PC-3 (cell line): ENCODE data around the gene DENND10. TPM values are rescaled to one million over a fixed set of nuclear protein-coding genes. Genes with fewer than 3 reads are reported as not detected.

Experiments used
- ATAC-seq: fragments of 200-7000 bp; cut with Tn5 transposase; 2 replicates; pipeline ENCODE4 v1.9.1; 2020; ENCODE audit warnings: mild to moderate bottlenecking, moderate library complexity
- BruUV-seq: library from RNA; stranded (reverse); fragments of 400-500 nt; replicated peaks from 2 replicates; lab custom pipeline; 2021; lab: Mats Ljungman, UMichigan
- CTCF ChIA-PET: fragments of 300-600 bp; sonication (Branson Sonifier 250); formaldehyde crosslinking; loops from one replicate; lab custom pipeline; 2022; ENCODE audit warnings: antibody characterized with exemption; lab: Charles Lee
- POLR2A ChIA-PET: fragments of 300-600 bp; sonication (Branson Sonifier 250); formaldehyde crosslinking; loops from one replicate; lab custom pipeline; 2022; ENCODE audit warnings: antibody characterized with exemption; ENCODE audit not compliant: unreplicated experiment; lab: Charles Lee
- DNase-seq: peaks from one replicate; pipeline ENCODE4 v3.0.0-alpha.2; 2015
- H2AFZ ChIP-seq: fragments of 300-600 bp; sonication (generic); 2 replicates; pipeline ENCODE4 v1.6.0; 2016; ENCODE audit warnings: antibody characterized with exemption, low read length
- H3F3A ChIP-seq: fragments of 300-600 bp; sonication (generic); one replicate; pipeline ENCODE4 v1.6.0; 2017; ENCODE audit warnings: antibody characterized with exemption, low read length, control low read depth, mild to moderate bottlenecking; ENCODE audit not compliant: unreplicated experiment
- H3K27ac ChIP-seq: fragments of 300-600 bp; sonication (generic); 2 replicates; pipeline ENCODE4 v1.5.1; 2016; ENCODE audit warnings: mild to moderate bottlenecking, low read length
- H3K27me3 ChIP-seq: fragments of 300-600 bp; sonication (generic); 2 replicates; pipeline ENCODE4 v1.6.1; 2016; ENCODE audit warnings: low read length, mixed read lengths
- H3K36me3 ChIP-seq: fragments of 300-600 bp; sonication (generic); 2 replicates; pipeline ENCODE4 v1.6.1; 2016; ENCODE audit warnings: low read depth, mixed run types, low read length, mixed read lengths
- H3K4me1 ChIP-seq: fragments of 300-600 bp; sonication (generic); 2 replicates; pipeline ENCODE4 v1.5.1; 2016; ENCODE audit warnings: low read length; ENCODE audit not compliant: insufficient read depth
- H3K4me2 ChIP-seq: fragments of 300-600 bp; sonication (generic); 2 replicates; pipeline ENCODE4 v1.6.0; 2016; ENCODE audit warnings: low read length
- H3K4me3 ChIP-seq: fragments of 300-600 bp; sonication (generic); 2 replicates; pipeline ENCODE4 v1.5.1; 2016; ENCODE audit warnings: mild to moderate bottlenecking, low read length, mixed read lengths
- H3K79me2 ChIP-seq: fragments of 300-600 bp; sonication (generic); 2 replicates; pipeline ENCODE4 v1.6.1; 2017; ENCODE audit warnings: low read length, mixed read lengths
- H3K9ac ChIP-seq: fragments of 300-600 bp; sonication (generic); 2 replicates; pipeline ENCODE4 v1.6.0; 2016; ENCODE audit warnings: mild to moderate bottlenecking, low read length
- H3K9me2 ChIP-seq: fragments of 300-600 bp; sonication (generic); replicated peaks from 2 replicates; pipeline ENCODE4 v1.6.1; 2016; ENCODE audit warnings: mixed run types, low read length, mixed read lengths
- H3K9me3 ChIP-seq: fragments of 300-600 bp; sonication (generic); 2 replicates; pipeline ENCODE4 v1.6.1; 2016; ENCODE audit warnings: low read length, mixed read lengths
- H4K20me1 ChIP-seq: fragments of 300-600 bp; sonication (generic); 2 replicates; pipeline ENCODE4 v1.6.1; 2016; ENCODE audit warnings: low read length, mixed read lengths
- EZH2 ChIP-seq: fragments of 300-600 bp; sonication (generic); IDR thresholded peaks from one replicate; pipeline ENCODE4 v1.6.1; 2017; ENCODE audit warnings: antibody characterized with exemption, mild to moderate bottlenecking, low read length; ENCODE audit not compliant: unreplicated experiment
- EZH2phosphoT487 ChIP-seq: fragments of 300-600 bp; sonication (generic); IDR thresholded peaks from 2 replicates; pipeline ENCODE4 v1.6.1; 2018; ENCODE audit warnings: mild to moderate bottlenecking, antibody characterized with exemption, low read length, borderline replicate concordance
- intact Hi-C: fragments of 100-400 bp; cut with micrococcal nuclease; formaldehyde crosslinking; loops from 2 replicates; pipeline ENCODE4 v1.9.0; 2023
- total RNA-seq: library from RNA; depleted of rRNA; stranded (reverse); fragments of >200 nt; gene quantifications from 2 replicates; pipeline ENCODE4 v1.2.3, GENCODE V29; 2014
- TF ChIP-seq, protein P1 (sequence below): fragments of 300-600 bp; sonication (generic); conservative IDR thresholded peaks from 2 replicates; pipeline ENCODE4 v1.5.1; 2017; ENCODE audit warnings: antibody characterized with exemption, low read depth, mild to moderate bottlenecking, low read length

The DENND10 gene
- total RNA-seq, 1 experiment from 2014 or later, result 28.9 TPM

- no peaks in the 10 kb centered on the region for H3K9me3 ChIP-seq
- H3K27me3 ChIP-seq, result no peaks in the 10 kb centered on the region
- CTCF ChIA-PET, result no interaction called here
- H3K4me2 ChIP-seq, result peak within 1 kb of the TSS; percentile 99
- H3K9me2 ChIP-seq, result no peaks in the 10 kb centered on the region
- TF ChIP-seq EZH2, result no peak
- TF ChIP-seq EZH2phosphoT487, result no peak
- TF ChIP-seq, protein P1, sequence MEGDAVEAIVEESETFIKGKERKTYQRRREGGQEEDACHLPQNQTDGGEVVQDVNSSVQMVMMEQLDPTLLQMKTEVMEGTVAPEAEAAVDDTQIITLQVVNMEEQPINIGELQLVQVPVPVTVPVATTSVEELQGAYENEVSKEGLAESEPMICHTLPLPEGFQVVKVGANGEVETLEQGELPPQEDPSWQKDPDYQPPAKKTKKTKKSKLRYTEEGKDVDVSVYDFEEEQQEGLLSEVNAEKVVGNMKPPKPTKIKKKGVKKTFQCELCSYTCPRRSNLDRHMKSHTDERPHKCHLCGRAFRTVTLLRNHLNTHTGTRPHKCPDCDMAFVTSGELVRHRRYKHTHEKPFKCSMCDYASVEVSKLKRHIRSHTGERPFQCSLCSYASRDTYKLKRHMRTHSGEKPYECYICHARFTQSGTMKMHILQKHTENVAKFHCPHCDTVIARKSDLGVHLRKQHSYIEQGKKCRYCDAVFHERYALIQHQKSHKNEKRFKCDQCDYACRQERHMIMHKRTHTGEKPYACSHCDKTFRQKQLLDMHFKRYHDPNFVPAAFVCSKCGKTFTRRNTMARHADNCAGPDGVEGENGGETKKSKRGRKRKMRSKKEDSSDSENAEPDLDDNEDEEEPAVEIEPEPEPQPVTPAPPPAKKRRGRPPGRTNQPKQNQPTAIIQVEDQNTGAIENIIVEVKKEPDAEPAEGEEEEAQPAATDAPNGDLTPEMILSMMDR, result no peak
- no peaks in the 10 kb centered on the region for H4K20me1 ChIP-seq
- ATAC-seq (peak; percentile 88), DNase-seq (peak; percentile 56)
- H3K4me3 ChIP-seq, result peak within 1 kb of the TSS; percentile 88
- H3K36me3 ChIP-seq, result peaks cover 14% of the 10 kb centered on the region
- H3K9ac ChIP-seq, result peak within 1 kb of the TSS; percentile 95
- intact Hi-C loops, result no loop called here
- no TSS peak for BruUV-seq
- H2AFZ ChIP-seq, result peak within 1 kb of the TSS; percentile 96
- peak within 1 kb of the TSS; percentile 67 for H3K27ac ChIP-seq
- peaks cover 14% of the 10 kb centered on the region for H3K4me1 ChIP-seq
- POLR2A ChIA-PET, result no interaction called here
- H3F3A ChIP-seq, result peaks cover 5% of the 10 kb centered on the region
- H3K79me2 ChIP-seq, result peaks cover 13% of the 10 kb centered on the region
Measured at GRCh38 chr10:119165171-119166117, 61.5 kb downstream of the DENND10 start, which contains the start of gene SFXN4. Gene SFXN4 (minus strand): TSS chr10:119165714. CDS start chr10:119165647, 67 bp downstream.

DNA sequence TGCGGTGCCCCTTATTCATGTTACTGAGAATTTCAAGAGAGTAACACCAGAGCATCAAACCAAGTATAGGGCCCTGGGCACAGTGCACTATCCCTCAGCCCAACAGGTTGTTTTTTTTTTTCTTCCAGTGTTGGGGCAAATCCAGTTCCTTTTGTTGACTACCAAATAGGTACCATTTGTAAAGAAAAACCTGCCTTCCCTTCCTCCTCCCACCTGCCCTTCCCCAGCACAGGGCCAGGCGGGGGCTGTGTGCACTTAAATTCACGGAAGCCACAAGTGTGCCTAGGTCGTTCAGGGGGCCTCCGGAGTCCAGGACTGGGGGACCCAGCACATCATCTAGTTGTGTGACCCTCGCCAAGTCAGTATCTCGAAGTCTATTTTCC, 62.2 kb downstream of the DENND10 start:
- Histone ChIP-seq H3K4me3 (peak overlapping the region; percentile 88), H3K9me3 (no peaks in the 10 kb centered on the region), H3K4me2 (peak overlapping the region; percentile 99), H3K27me3 (no peaks in the 10 kb centered on the region), H3K9me2 (no peaks in the 10 kb centered on the region), H2AFZ (peak overlapping the region; percentile 96), H4K20me1 (no peaks in the 10 kb centered on the region), H3F3A (peaks cover 5% of the 10 kb centered on the region), H3K27ac (no peak overlapping the region), H3K36me3 (peaks cover 14% of the 10 kb centered on the region), H3K79me2 (peaks cover 13% of the 10 kb centered on the region), H3K9ac (peak overlapping the region; percentile 95), H3K4me1 (peaks cover 14% of the 10 kb centered on the region)
- ATAC-seq (no peak), DNase-seq (no peak)
- POLR2A ChIA-PET, result no interaction called here
- TF ChIP-seq, protein P1, result no peak
- TF ChIP-seq EZH2 (no peak), EZH2phosphoT487 (no peak)
- BruUV-seq, result no TSS peak
- CTCF ChIA-PET, result no interaction called here
- intact Hi-C loops, result no loop called here

DNA sequence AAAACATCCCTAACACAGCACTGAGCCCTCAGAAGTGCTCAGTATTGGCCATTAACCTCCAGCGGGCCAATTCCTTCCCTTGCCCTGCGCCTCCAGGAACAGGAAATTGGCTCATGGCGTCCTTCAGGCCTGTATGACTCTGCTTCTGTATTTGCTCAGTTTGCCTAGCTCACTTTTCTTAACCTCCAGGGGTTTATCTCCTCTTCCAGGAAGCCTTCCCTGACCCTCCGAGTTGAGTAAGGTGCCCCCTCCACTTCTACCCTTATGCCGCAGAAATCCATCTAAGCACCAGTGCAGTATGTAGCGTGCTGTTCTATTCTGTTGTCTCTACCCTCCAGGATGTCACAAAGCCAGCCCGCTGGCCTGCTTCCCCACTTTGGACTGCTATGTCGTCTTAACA, 62.7 kb downstream of the DENND10 start:
- no peak overlapping the region for H3K27ac ChIP-seq
- intact Hi-C loops, result no loop called here
- no peaks in the 10 kb centered on the region for H4K20me1 ChIP-seq
- BruUV-seq, result no TSS peak
- H3K27me3 ChIP-seq, result no peaks in the 10 kb centered on the region
- peaks cover 14% of the 10 kb centered on the region for H3K4me1 ChIP-seq
- H3F3A ChIP-seq, result peaks cover 5% of the 10 kb centered on the region
- TF ChIP-seq EZH2 (no peak), EZH2phosphoT487 (no peak)
- TF ChIP-seq, protein P1, result no peak
- no peak overlapping the region for H2AFZ ChIP-seq
- no peak overlapping the region for H3K4me3 ChIP-seq
- H3K9me2 ChIP-seq, result no peaks in the 10 kb centered on the region
- H3K36me3 ChIP-seq, result peaks cover 19% of the 10 kb centered on the region
- H3K9me3 ChIP-seq, result no peaks in the 10 kb centered on the region
- ATAC-seq (no peak), DNase-seq (no peak)
- no peak overlapping the region for H3K9ac ChIP-seq
- CTCF ChIA-PET, result no interaction called here
- peaks cover 13% of the 10 kb centered on the region for H3K79me2 ChIP-seq
- no peak overlapping the region for H3K4me2 ChIP-seq
- POLR2A ChIA-PET, result no interaction called here
